Glutamatergic neuron (in vitro differentiated cells): ENCODE results near the gene SPOUT1. TPM values are rescaled to one million over a fixed set of nuclear protein-coding genes. Genes with fewer than 3 reads are reported as not detected.
A peak's percentile ranks its signal among the peaks of the same experiment; 100 is the strongest.
"Not testable (repeated sequence)": the region's sequence is repeated elsewhere in the genome, so short reads cannot be mapped to it uniquely, and the experiment has no call there.

Experiments used
- DNase-seq: peaks from one replicate; pipeline ENCODE4 v3.0.0; 2022
- H3K27ac Mint-ChIP-seq: one replicate; pipeline ENCODE4 v1.8.0; 2020; ENCODE audit warnings: mild to moderate bottlenecking, mixed read lengths, inconsistent platforms; ENCODE audit not compliant: unreplicated experiment
- H3K27me3 Mint-ChIP-seq: one replicate; pipeline ENCODE4 v1.8.0; 2020; ENCODE audit warnings: mild to moderate bottlenecking, moderate library complexity, mixed read lengths, inconsistent platforms; ENCODE audit not compliant: unreplicated experiment
- H3K36me3 Mint-ChIP-seq: one replicate; pipeline ENCODE4 v1.8.0; 2020; ENCODE audit warnings: mild to moderate bottlenecking, mixed read lengths, inconsistent platforms; ENCODE audit not compliant: unreplicated experiment
- H3K4me1 Mint-ChIP-seq: one replicate; pipeline ENCODE4 v1.8.0; 2020; ENCODE audit warnings: mild to moderate bottlenecking, low read depth, mixed read lengths, inconsistent platforms; ENCODE audit not compliant: unreplicated experiment
- H3K4me3 Mint-ChIP-seq: one replicate; pipeline ENCODE4 v1.8.0; 2020; ENCODE audit warnings: mild to moderate bottlenecking, mixed read lengths, inconsistent platforms; ENCODE audit not compliant: unreplicated experiment
- H3K9me3 Mint-ChIP-seq: one replicate; pipeline ENCODE4 v1.8.0; 2020; ENCODE audit warnings: mild to moderate bottlenecking, moderate library complexity, mixed read lengths, inconsistent platforms; ENCODE audit not compliant: unreplicated experiment
- CTCF ChIP-seq: fragments of 200-600 bp; sonication (generic); IDR thresholded peaks from one replicate; pipeline ENCODE4 v1.5.0; 2021; ENCODE audit not compliant: partially characterized antibody, unreplicated experiment
- long read RNA-seq: library from polyadenylated mRNA; unstranded; transcript quantifications from one replicate; pipeline ENCODE4 v2.0.0, GENCODE V29; 2020; ENCODE audit not compliant: unreplicated experiment
- total RNA-seq: library from RNA; stranded (reverse); fragmentation: NEBNext Ultra II Directional; extraction: Animal tissue kit (Norgen Biotek cat#: 25700); gene quantifications from one replicate; pipeline ENCODE4 v1.2.1, GENCODE V29; 2021; ENCODE audit not compliant: unreplicated experiment

The SPOUT1 gene
- 22.3 TPM for total RNA-seq
- long read RNA-seq, full-length matches to known transcripts, result 8 of 13 reads
- long read RNA-seq, partial matches to known transcripts, result 0 of 13 reads
- long read RNA-seq, other reads (novel, unspliced or antisense), result 5 of 13 reads

GRCh38 chr9:128829477-128830251, at the start of gene SPOUT1:
TSS of gene SPOUT1 (minus strand) at chr9:128829794. CDS start at chr9:128829780, 14 bp downstream.
- peak; percentile 93 for DNase-seq
- TF ChIP-seq CTCF, result no peak
- Mint-ChIP-seq H3K9me3 (peaks cover 7% of the 10 kb centered on the region), H3K4me3 (peak within 1 kb of the TSS; percentile 92), H3K36me3 (no peaks in the 10 kb centered on the region), H3K4me1 (peaks cover 6% of the 10 kb centered on the region), H3K27me3 (peaks cover 2% of the 10 kb centered on the region), H3K27ac (no peak within 1 kb of the TSS)

- no peak overlapping the region for H3K4me3 Mint-ChIP-seq
These were observed 48.3 kb upstream of the SPOUT1 start for GRCh38 chr9:128877852-128878251.

GRCh38 chr9:128870941-128871265, 41.3 kb upstream of the SPOUT1 start:
- H3K4me1 Mint-ChIP-seq, H3K9me3 Mint-ChIP-seq, H3K4me3 Mint-ChIP-seq, DNase-seq, H3K36me3 Mint-ChIP-seq, H3K27ac Mint-ChIP-seq, H3K27me3 Mint-ChIP-seq: not testable (repeated sequence)

More at GRCh38 chr9:128877852-128878251, 48.3 kb upstream of the SPOUT1 start:
- Mint-ChIP-seq H3K27me3 (peaks cover 8% of the 10 kb centered on the region), H3K9me3 (peaks cover 6% of the 10 kb centered on the region), H3K27ac (no peak overlapping the region), H3K36me3 (no peaks in the 10 kb centered on the region), H3K4me1 (peaks cover 7% of the 10 kb centered on the region)
- TF ChIP-seq CTCF, result no peak
- DNase-seq, result no peak

GRCh38 chr9:128870128-128870940, 40.7 kb upstream of the SPOUT1 start:
- Mint-ChIP-seq H3K4me3 (no peak overlapping the region), H3K36me3 (no peaks in the 10 kb centered on the region), H3K4me1 (no peaks in the 10 kb centered on the region), H3K27me3 (no peaks in the 10 kb centered on the region), H3K27ac (no peak overlapping the region), H3K9me3 (no peaks in the 10 kb centered on the region)
- TF ChIP-seq CTCF, result no peak
- no peak for DNase-seq

GRCh38 chr9:128863647-128864046, 34.1 kb upstream of the SPOUT1 start:
- Mint-ChIP-seq H3K36me3 (no peaks in the 10 kb centered on the region), H3K27ac (no peak overlapping the region), H3K9me3 (no peaks in the 10 kb centered on the region), H3K4me3 (no peak overlapping the region), H3K27me3 (peaks cover 1% of the 10 kb centered on the region), H3K4me1 (peaks cover 8% of the 10 kb centered on the region)
- DNase-seq, result peak; percentile 89
- peak; percentile 99 for TF ChIP-seq CTCF
